C4-2B (cell line): ENCODE results near the gene CLIC1.

Experiments
- H3K27ac ChIP-seq: fragments of 450-650 bp; 2 replicates; pipeline ENCODE4 v1.5.1; 2017
- ZFX ChIP-seq: fragments of 450-650 bp; IDR thresholded peaks from 2 replicates; pipeline ENCODE4 v1.6.1; 2017
- TF ChIP-seq, protein P1 (sequence below): fragments of 450-650 bp; conservative IDR thresholded peaks from 2 replicates; pipeline ENCODE4 v1.5.1; 2017; ENCODE audit warnings: mild to moderate bottlenecking

CLIC1 gene

DNA sequence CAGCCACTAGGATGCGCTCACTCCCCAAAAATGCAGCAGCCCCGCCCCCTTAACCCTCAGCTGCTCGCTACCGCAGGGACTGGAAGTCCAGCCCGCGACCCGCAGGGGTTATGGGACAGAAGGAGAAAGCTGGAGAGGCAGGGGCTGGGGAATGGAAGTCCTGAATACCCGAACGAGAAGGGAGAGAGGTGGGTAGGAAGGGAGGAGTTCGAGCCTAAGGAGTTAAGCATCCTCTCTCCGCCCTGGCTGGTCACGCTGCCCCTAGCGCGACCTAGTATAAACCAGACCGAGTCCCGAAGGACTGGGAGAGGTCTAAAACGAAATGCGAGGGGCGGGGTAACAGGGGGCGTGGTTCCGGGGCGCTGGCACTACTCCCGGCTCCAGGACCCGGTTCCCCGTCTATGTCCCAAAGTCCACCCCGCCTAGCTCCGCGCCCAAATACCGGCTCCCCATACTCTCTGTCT lies 6.8 kb downstream of the CLIC1 start:
- H3K27ac ChIP-seq: peak overlapping the region; percentile 68

DNA sequence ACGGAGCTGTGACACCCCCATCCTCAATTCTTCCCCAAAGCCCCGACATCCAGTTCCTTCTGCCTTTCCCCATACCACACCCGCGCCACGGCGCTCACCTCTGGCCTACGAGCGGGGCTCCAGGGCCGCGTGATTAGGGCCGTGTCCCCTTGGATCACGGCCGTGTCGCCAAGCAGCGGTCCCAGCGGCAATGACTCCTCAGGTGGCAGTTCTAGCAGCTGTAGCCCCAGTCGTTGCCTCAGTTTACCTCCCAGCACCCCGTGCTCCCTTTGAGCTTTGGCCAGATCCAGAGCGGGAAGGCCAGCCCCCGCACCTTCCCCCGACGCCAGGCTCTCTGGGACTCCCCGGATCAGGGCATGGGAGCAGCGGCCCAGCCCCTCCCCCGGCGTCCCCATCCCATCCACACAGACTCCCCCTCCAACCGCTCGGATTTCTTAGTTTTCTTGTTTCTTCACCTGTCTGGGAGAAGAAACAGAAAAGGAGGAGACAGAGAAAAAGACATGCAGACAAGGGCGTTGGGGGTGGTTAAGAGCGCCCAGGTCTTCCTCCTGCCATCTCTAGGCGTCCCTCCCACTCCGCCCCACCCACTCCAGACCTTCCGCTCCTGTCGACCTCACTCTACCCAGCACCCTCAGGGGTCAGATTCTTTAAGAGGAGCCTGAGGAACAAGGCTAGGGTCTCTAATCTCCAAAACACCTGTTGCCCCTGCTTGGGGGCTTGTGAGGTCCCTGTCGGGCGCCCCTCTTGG lies 7.4 kb downstream of the CLIC1 start, which contains the start of gene DDAH2:
TSS of gene DDAH2 (minus strand) at position 533 of the 748 bp plus-strand sequence. CDS start at position 395, 138 bp downstream.
- TF ChIP-seq ZFX: no peak
- TF ChIP-seq, protein P1, sequence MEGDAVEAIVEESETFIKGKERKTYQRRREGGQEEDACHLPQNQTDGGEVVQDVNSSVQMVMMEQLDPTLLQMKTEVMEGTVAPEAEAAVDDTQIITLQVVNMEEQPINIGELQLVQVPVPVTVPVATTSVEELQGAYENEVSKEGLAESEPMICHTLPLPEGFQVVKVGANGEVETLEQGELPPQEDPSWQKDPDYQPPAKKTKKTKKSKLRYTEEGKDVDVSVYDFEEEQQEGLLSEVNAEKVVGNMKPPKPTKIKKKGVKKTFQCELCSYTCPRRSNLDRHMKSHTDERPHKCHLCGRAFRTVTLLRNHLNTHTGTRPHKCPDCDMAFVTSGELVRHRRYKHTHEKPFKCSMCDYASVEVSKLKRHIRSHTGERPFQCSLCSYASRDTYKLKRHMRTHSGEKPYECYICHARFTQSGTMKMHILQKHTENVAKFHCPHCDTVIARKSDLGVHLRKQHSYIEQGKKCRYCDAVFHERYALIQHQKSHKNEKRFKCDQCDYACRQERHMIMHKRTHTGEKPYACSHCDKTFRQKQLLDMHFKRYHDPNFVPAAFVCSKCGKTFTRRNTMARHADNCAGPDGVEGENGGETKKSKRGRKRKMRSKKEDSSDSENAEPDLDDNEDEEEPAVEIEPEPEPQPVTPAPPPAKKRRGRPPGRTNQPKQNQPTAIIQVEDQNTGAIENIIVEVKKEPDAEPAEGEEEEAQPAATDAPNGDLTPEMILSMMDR: peak; percentile 81
- peak within 1 kb of the TSS; percentile 68 for H3K27ac ChIP-seq

More for the DNA sequence above, 6.8 kb downstream of the CLIC1 start:
- TF ChIP-seq, protein P1: peak; percentile 59
- TF ChIP-seq ZFX: no peak

DNA sequence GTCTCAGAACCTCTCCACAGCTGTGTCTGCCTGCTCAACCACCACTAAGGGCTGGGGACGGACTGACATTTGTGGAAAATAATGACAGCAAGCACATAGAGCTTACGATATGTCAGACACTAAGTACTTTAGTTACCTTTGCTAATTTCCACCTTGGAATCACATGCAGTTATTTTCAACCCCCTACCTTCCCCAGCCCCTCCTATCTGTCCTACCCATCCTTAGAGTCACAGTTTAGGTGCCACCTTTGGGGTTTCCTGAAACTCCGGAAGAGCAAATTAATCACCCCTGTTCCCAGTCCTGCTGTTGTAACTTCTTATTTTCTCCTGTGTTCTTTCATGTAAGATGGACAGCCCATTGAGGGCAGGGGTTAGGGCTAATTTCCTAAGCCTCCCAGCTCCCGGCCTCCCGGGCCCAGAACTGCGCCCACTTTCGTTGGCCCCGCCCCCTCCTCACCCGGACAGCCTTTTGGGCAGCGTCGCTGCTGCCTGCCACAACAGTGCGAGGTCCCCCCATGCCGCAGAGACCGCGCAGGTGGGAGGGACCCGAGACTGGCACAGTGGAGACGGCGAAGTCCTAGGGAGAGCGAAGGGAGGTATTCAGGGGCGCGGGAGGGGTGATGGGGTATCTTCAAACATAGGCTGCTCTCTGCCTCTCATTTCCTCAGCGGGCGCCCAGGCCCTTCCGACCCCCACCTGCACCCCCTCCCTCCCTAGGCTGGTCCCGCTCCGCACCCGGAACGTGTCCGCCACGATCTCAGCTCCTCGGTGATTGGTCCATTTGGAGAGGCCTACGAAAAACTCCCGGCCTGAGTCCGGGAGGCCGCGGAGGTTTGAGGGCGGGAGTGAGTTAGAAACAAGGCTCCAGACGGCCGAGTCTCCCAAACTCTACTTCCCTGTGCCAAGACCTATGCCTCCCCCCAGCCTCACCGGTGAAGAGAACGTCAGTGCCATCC lies 8.3 kb downstream of the CLIC1 start:
- no peak overlapping the region; the same call in 1 of the 2 replicates for H3K27ac ChIP-seq
- no peak for TF ChIP-seq ZFX
- TF ChIP-seq, protein P1: no peak

DNA sequence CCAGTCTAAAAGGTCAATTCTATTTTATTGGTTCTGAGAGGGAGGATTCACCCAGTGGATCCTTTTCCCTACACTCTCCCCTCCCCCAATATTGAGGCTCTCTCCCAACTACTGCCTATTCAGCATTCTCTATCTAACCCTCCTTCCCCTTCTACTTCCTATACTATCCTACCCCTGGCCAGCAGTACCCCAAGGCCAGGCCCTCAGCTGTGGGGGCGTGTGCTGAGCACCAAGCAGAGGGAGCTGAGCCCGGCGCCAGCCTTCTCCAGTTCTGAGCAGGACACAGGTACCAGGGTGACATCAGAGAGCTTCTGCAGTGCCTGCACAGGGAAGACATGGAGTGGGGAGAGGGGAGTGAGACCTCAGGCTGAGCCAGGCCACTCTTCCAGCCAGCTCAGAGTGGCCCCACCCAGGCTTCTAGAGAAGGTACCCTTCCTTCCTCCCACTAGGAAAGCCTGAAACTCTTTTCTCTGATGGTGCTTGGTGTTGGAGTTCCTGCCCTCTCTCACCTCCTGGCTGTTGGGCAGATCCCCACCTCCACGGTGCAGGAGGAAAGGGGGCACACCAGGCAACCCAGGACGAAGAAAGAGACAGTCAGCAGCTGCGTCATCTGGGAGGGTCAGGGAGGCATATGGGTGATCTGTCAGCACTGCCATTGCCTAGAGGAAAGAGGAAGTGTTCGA lies 9.2 kb downstream of the CLIC1 start:
- no peak for TF ChIP-seq ZFX
- TF ChIP-seq, protein P1: no peak

DNA sequence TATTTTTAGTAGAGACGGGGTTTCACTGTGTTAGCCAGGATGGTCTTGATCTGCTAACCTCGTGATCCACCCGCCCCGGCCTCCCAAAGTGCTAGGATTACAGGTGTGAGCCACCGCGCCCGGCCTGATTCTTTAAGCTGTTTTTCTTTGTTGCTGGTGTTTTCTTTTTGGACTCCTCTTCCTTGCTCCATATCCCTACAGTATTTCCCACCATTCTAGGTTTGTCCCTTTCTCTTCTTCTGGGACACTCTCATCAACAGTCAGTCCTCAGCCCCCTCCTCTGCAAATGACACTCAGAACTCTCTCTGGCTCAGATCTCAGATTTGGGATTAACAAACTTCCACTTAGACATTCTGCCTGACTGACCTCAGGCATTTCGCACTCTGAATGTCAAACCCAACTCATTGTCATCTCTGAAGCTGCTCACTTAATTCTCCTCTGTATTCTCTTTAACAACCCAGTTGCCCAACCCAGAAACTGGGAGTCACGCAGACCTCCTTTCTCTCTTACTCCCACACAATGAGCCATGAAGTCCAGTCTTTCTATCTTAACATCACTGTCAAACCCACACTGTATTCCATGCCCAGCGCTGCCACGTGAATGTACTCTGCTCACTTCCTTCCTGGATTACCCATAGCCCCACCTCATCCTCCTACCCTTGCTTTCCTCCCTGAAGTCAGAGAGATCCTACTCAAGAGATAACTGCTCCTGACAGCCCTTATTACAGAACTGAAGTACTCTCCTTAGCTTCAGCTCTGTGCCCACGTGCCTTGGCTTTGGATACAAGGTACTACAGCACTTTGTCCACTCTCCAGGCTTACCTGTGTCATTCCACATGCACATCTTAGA lies 10.6 kb downstream of the CLIC1 start:
- no peak for TF ChIP-seq ZFX
- TF ChIP-seq, protein P1: no peak
- no peak overlapping the region for H3K27ac ChIP-seq

More for the DNA sequence above, 9.2 kb downstream of the CLIC1 start:
- no peak overlapping the region for H3K27ac ChIP-seq

DNA sequence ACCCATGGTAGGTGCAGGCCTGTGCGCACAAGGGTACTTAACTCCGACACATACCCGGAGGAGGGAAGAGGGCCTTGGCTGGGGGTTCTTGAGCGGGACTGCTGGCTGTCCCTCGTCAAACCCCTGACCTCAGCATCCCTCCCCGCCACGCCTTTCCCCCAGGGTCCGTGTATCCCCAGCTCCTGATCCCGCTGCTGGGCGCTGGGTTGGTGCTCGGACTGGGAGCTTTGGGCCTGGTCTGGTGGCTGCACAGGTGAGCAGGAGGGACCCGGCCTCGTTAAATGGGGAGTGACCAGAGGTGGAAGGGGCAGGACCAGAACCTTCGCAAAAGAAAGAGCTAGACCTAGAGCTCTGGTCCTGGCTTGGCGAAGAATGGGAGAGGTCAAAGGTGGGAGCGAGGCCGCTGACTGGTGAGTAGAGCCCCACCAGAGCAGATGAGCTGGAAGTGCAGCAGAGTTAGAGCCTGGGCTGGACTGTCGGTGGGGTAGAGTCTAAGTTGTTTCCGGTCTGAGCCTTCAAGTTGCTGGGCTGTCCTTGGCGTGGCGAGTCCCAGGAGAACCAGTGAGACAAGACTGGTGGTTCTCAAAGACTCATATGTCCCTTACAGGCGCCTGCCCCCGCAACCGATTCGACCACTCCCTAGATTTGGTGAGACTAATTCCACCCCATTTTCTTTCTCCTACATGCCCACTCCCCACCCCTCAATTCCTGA lies 12.2 kb downstream of the CLIC1 start:
- no peak overlapping the region for H3K27ac ChIP-seq
- TF ChIP-seq, protein P1: no peak
- no peak for TF ChIP-seq ZFX
